Natural killer cell (primary cell): Measurements from ENCODE around the gene MEAF6. TPM values are rescaled to one million over a fixed set of nuclear protein-coding genes. Genes with fewer than 3 reads are reported as not detected.

Source experiments
- ATAC-seq, 3 donors: fragments of 150-1000 bp in 2 of 3; fragments of 200-7000 bp in 1 of 3; cut with Tn5 transposase; 1 replicate in 1 of 3; 2 replicates in 2 of 3; pipeline ENCODE4 v1.10.0; 2021; ENCODE audit warnings: mild to moderate bottlenecking in 2 of 3, moderate library complexity in 2 of 3
- DNase-seq, 2 donors: peaks; one replicate each; pipeline versions ENCODE4 v3.0.0 to v3.0.0-alpha.2; 2013 to 2021; ENCODE audit warnings: mixed read lengths in 1 of 2
- H3K27ac ChIP-seq: one replicate; pipeline ENCODE4 v1.5.1; 2013; ENCODE audit warnings: mild to moderate bottlenecking, low read length
- H3K27me3 ChIP-seq: one replicate; pipeline ENCODE4 v1.6.1; 2013; ENCODE audit warnings: low read length; ENCODE audit not compliant: control insufficient read depth, insufficient read depth
- H3K36me3 ChIP-seq: one replicate; pipeline ENCODE4 v1.6.1; 2013; ENCODE audit warnings: low read length; ENCODE audit not compliant: control insufficient read depth, insufficient read depth
- H3K4me1 ChIP-seq: one replicate; pipeline ENCODE4 v1.6.1; 2013; ENCODE audit warnings: low read length; ENCODE audit not compliant: control insufficient read depth, insufficient read depth
- H3K4me3 ChIP-seq: one replicate; pipeline ENCODE4 v1.5.1; 2013; ENCODE audit warnings: low read length
- H3K9me3 ChIP-seq: one replicate; pipeline ENCODE4 v1.6.1; 2013; ENCODE audit warnings: low read length; ENCODE audit not compliant: control insufficient read depth, insufficient read depth
- H3K27ac Mint-ChIP-seq, 2 donors: one replicate each; pipeline ENCODE4 v1.8.0; 2022; ENCODE audit warnings: mild to moderate bottlenecking in 2 of 2, mixed read lengths in 2 of 2, moderate library complexity in 1 of 2
- H3K27me3 Mint-ChIP-seq, 2 donors: one replicate each; pipeline ENCODE4 v1.8.0; 2022; ENCODE audit warnings: low read depth in 2 of 2, mixed read lengths in 2 of 2
- H3K36me3 Mint-ChIP-seq: one replicate; pipeline ENCODE4 v1.8.0; 2022; ENCODE audit warnings: mixed read lengths
- H3K4me1 Mint-ChIP-seq, 2 donors: one replicate each; pipeline ENCODE4 v1.8.0; 2022; ENCODE audit warnings: mixed read lengths in 2 of 2
- H3K4me3 Mint-ChIP-seq: one replicate; pipeline ENCODE4 v1.8.0; 2022; ENCODE audit warnings: mild to moderate bottlenecking, moderate library complexity, mixed read lengths
- H3K9me3 Mint-ChIP-seq, 2 donors: one replicate each; pipeline ENCODE4 v1.8.0; 2022; ENCODE audit warnings: mixed read lengths in 2 of 2
- WGBS: methylation state at CpG from one replicate; pipeline ENCODE4 v1.1.7; 2013; ENCODE audit warnings: missing lambda C conversion rate; ENCODE audit not compliant: insufficient coverage; 5-methylcytosine and 5-hydroxymethylcytosine counted together
- intact Hi-C: fragments of 100-400 bp; cut with micrococcal nuclease; formaldehyde crosslinking; loops from one replicate; pipeline ENCODE4 v1.14.2; 2022
- total RNA-seq, 4 donors: library from RNA; stranded (reverse); fragments of 120-200 nt in 1 of 4; gene quantifications; one replicate each; pipeline versions ENCODE4 v1.2.3 to v1.2.4, GENCODE V29; 2013 to 2022
- TF ChIP-seq, protein P1 (sequence below): fragments of 200-600 bp; IDR thresholded peaks from one replicate; pipeline ENCODE4 v1.8.0; 2022; ENCODE audit warnings: antibody characterized with exemption

The MEAF6 gene
- total RNA-seq, 3 donors from 2014 or later (not counting 1 experiment from before 2014, with no cell fraction given), result 63.9 to 78.7 (median 69.0) TPM

DNA sequence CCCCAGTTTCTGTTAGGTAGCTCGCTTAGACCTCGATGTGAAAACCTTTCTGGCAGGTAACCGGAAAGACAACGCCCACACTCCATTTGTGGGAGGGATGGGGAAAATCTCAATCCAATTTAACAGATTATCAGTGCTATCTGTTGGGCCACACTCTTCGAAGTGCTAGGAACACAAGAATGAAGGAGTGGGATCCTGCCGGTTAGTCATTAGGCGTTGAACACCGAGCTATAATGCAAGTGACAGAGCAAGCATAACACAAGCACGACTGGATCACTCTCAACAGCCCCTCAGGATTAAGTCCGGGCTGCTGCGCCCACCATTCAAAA, 39.0 kb upstream of the MEAF6 start:
- no peaks in the 10 kb centered on the region for H3K9me3 Mint-ChIP-seq
- Histone ChIP-seq H3K4me3 (peak overlapping the region; percentile 81), H3K27me3 (no peaks in the 10 kb centered on the region), H3K4me1 (peaks cover 15% of the 10 kb centered on the region), H3K27ac (peak overlapping the region; percentile 84), H3K36me3 (peaks cover 6% of the 10 kb centered on the region), H3K9me3 (no peaks in the 10 kb centered on the region)
- H3K4me3 Mint-ChIP-seq, result peak overlapping the region; percentile 99
- WGBS, result 5% methylated on average over 11 of the region's 11 CpGs
- peak; percentile 11 to 30 (median 19) for ATAC-seq
- peaks cover 38 to 48% of the 10 kb centered on the region in 2 donors for H3K4me1 Mint-ChIP-seq
- no peak for DNase-seq
- H3K36me3 Mint-ChIP-seq, result peaks cover 4% of the 10 kb centered on the region
- H3K27me3 Mint-ChIP-seq, result peaks cover 0 to 2% of the 10 kb centered on the region in 2 donors
- H3K27ac Mint-ChIP-seq, result peak overlapping the region; percentile 93 to 98
- intact Hi-C loops, result loop anchor here (5.0 kb wide), 1 partner anchor 44 kb away; the partner anchor contains the start of gene GNL2
- TF ChIP-seq, protein P1, sequence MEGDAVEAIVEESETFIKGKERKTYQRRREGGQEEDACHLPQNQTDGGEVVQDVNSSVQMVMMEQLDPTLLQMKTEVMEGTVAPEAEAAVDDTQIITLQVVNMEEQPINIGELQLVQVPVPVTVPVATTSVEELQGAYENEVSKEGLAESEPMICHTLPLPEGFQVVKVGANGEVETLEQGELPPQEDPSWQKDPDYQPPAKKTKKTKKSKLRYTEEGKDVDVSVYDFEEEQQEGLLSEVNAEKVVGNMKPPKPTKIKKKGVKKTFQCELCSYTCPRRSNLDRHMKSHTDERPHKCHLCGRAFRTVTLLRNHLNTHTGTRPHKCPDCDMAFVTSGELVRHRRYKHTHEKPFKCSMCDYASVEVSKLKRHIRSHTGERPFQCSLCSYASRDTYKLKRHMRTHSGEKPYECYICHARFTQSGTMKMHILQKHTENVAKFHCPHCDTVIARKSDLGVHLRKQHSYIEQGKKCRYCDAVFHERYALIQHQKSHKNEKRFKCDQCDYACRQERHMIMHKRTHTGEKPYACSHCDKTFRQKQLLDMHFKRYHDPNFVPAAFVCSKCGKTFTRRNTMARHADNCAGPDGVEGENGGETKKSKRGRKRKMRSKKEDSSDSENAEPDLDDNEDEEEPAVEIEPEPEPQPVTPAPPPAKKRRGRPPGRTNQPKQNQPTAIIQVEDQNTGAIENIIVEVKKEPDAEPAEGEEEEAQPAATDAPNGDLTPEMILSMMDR, result no peak

DNA sequence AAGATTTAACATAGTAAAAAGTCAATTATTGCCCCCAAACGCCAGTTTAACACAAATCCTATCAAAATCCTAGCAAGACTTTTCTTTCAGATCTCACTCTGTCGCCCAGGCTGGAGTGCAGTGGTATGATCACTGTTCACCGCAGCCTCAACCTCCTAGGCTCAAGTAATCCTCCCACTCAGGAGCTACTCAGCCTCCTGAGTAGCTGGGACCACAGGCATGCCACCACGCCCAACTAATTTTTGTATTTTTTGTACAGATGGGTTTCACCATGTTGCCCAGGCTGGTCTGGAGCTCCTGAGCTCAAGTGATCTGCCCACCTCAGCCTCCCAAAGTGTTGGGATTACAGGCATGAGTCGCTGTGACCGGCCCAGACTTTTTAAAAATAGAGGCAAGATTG, 34.8 kb upstream of the MEAF6 start:
- H3K9me3 Mint-ChIP-seq, result no peaks in the 10 kb centered on the region
- peaks cover 19% of the 10 kb centered on the region for H3K36me3 ChIP-seq
- no peaks in the 10 kb centered on the region for H3K27me3 ChIP-seq
- H3K36me3 Mint-ChIP-seq, result peaks cover 20% of the 10 kb centered on the region
- intact Hi-C loops, result no loop called here
- TF ChIP-seq, protein P1, result no peak
- peak overlapping the region; percentile 68 to 72 for H3K27ac Mint-ChIP-seq
- H3K4me1 Mint-ChIP-seq, result peaks cover 43 to 53% of the 10 kb centered on the region in 2 donors
- no peak for DNase-seq
- 94% methylated on average over 6 of the region's 6 CpGs for WGBS
- no peak overlapping the region for H3K27ac ChIP-seq
- H3K27me3 Mint-ChIP-seq, result no peaks in the 10 kb centered on the region
- ATAC-seq, result no peak
- H3K4me1 ChIP-seq, result peaks cover 12% of the 10 kb centered on the region
- H3K4me3 ChIP-seq, result no peak overlapping the region
- H3K4me3 Mint-ChIP-seq, result no peak overlapping the region
- H3K9me3 ChIP-seq, result no peaks in the 10 kb centered on the region

DNA sequence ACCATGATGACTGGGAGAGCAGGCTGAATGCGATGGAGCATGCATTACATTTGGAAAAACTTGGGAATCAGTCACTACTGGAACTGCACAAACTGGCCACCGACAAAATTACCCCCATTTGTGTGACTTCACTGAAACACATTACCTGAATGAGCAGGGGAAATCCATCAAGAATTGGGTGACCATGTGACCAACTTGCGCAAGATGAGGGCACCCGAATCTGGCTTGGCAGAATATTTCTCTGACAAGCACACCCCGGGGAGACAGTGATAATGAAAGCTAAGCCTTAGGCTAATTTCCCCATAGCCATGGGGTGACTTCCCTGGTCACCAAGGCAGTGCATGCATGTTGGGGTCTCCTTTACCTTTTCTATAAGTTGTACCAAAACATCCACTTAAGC, 30.5 kb upstream of the MEAF6 start:
- no peak for DNase-seq
- no peak overlapping the region for H3K4me3 Mint-ChIP-seq
- no peak overlapping the region for H3K27ac ChIP-seq
- no peak overlapping the region for H3K4me3 ChIP-seq
- H3K9me3 Mint-ChIP-seq, result no peaks in the 10 kb centered on the region
- peak overlapping the region in 1 of 2 donors; percentile 26 for H3K27ac Mint-ChIP-seq
- no peak for ATAC-seq
- TF ChIP-seq, protein P1, result no peak
- H3K9me3 ChIP-seq, result no peaks in the 10 kb centered on the region
- intact Hi-C loops, result no loop called here
- peaks cover 12 to 18% of the 10 kb centered on the region in 2 donors for H3K4me1 Mint-ChIP-seq
- no peaks in the 10 kb centered on the region for H3K27me3 Mint-ChIP-seq
- H3K36me3 Mint-ChIP-seq, result peaks cover 20% of the 10 kb centered on the region
- WGBS, result 91% methylated on average over 5 of the region's 5 CpGs
- peaks cover 31% of the 10 kb centered on the region for H3K36me3 ChIP-seq
- no peaks in the 10 kb centered on the region for H3K4me1 ChIP-seq
- no peaks in the 10 kb centered on the region for H3K27me3 ChIP-seq

DNA sequence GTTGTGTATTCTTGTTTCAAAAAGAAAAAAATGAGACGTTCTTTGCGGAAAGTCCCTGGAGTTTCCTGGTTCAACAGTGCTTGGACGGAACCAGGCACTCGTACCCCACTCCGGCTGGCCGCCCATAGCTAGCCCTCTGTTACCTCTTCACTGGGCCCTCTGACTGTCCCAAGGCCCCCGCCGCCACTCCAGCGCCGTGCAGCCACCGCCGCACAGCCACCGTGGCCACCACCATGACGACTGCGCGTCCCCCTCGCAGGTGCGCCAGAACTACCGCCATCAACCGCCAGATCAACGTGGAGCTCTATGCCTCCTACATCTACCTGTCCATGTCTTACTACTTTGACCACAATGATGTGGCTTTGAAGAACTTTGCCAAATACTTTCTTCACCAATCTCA, 30.0 kb upstream of the MEAF6 start:
- Mint-ChIP-seq H3K36me3 (peaks cover 20% of the 10 kb centered on the region), H3K9me3 (no peaks in the 10 kb centered on the region), H3K27ac (peak overlapping the region in 1 of 2 donors; percentile 26), H3K4me3 (no peak overlapping the region), H3K4me1 (peaks cover 7 to 13% of the 10 kb centered on the region in 2 donors), H3K27me3 (no peaks in the 10 kb centered on the region)
- no peaks in the 10 kb centered on the region for H3K4me1 ChIP-seq
- H3K36me3 ChIP-seq, result peaks cover 36% of the 10 kb centered on the region
- no peak for DNase-seq
- intact Hi-C loops, result no loop called here
- ATAC-seq, result no peak
- TF ChIP-seq, protein P1, result no peak
- WGBS, result 97% methylated on average over 21 of the region's 21 CpGs
- no peak overlapping the region for H3K4me3 ChIP-seq
- no peaks in the 10 kb centered on the region for H3K27me3 ChIP-seq
- no peak overlapping the region for H3K27ac ChIP-seq
- H3K9me3 ChIP-seq, result no peaks in the 10 kb centered on the region
